DMS114 treated with DMSO at 0.1 percent for 48 hours (cell line): Measurements from ENCODE around the gene CTAGE6.
A peak's percentile ranks its signal among the peaks of the same experiment; 100 is the strongest.
"Not testable (repeated sequence)": the region's sequence is repeated elsewhere in the genome, so short reads cannot be mapped to it uniquely, and the experiment has no call there.

Experiments
- DNase-seq: peaks from one replicate; lab custom pipeline; 2025; ENCODE audit not compliant: unreplicated experiment; lab: John Stamatoyannopoulos, UW

The CTAGE6 gene

GRCh38 chr7:143757596-143757995, at the start of gene CTAGE6:
Gene CTAGE6 (minus strand): TSS chr7:143757696. CDS start chr7:143757658, 38 bp downstream.
- DNase-seq: not testable (repeated sequence)

GRCh38 chr7:143806664-143807071, 49.2 kb upstream of the CTAGE6 start:
- DNase-seq: not testable (repeated sequence)

- DNase-seq: not testable (repeated sequence)
Observed at GRCh38 chr7:143797896-143798290, 40.4 kb upstream of the CTAGE6 start.

- not testable (repeated sequence) for DNase-seq
Observed at GRCh38 chr7:143797119-143797895, 39.8 kb upstream of the CTAGE6 start.

GRCh38 chr7:143795653-143796052, 38.2 kb upstream of the CTAGE6 start:
- DNase-seq: not testable (repeated sequence)

- not testable (repeated sequence) for DNase-seq
Observed at GRCh38 chr7:143792633-143793032, 35.1 kb upstream of the CTAGE6 start.

- not testable (repeated sequence) for DNase-seq
Observed at GRCh38 chr7:143785415-143786182, 28.1 kb upstream of the CTAGE6 start.

GRCh38 chr7:143779591-143779990, 22.1 kb upstream of the CTAGE6 start:
- DNase-seq: not testable (repeated sequence)

- DNase-seq: not testable (repeated sequence)
Observed at GRCh38 chr7:143772738-143773468, 15.4 kb upstream of the CTAGE6 start.

- DNase-seq: not testable (repeated sequence)
Observed at GRCh38 chr7:143767531-143767930, 10.0 kb upstream of the CTAGE6 start.

GRCh38 chr7:143765678-143766077, 8.2 kb upstream of the CTAGE6 start:
- not testable (repeated sequence) for DNase-seq

- DNase-seq: not testable (repeated sequence)
Observed at GRCh38 chr7:143763065-143763464, 5.6 kb upstream of the CTAGE6 start.

GRCh38 chr7:143745340-143745739, 12.2 kb downstream of the CTAGE6 start:
- DNase-seq: not testable (repeated sequence)

GRCh38 chr7:143737037-143737819, 20.3 kb downstream of the CTAGE6 start:
- DNase-seq: peak; percentile 40

- no peak for DNase-seq
Observed at GRCh38 chr7:143735962-143736361, 21.5 kb downstream of the CTAGE6 start.

GRCh38 chr7:143733876-143734275, 23.6 kb downstream of the CTAGE6 start:
- no peak for DNase-seq

GRCh38 chr7:143728333-143728862, 29.1 kb downstream of the CTAGE6 start:
- no peak for DNase-seq

GRCh38 chr7:143727561-143727960, 29.9 kb downstream of the CTAGE6 start:
- DNase-seq: not testable (repeated sequence)

- not testable (repeated sequence) for DNase-seq
Observed at GRCh38 chr7:143726143-143726542, 31.4 kb downstream of the CTAGE6 start.

- not testable (repeated sequence) for DNase-seq
Observed at GRCh38 chr7:143720335-143720734, 37.2 kb downstream of the CTAGE6 start.
